ENCODE data around the gene CERS1. TPM values are rescaled to one million over a fixed set of nuclear protein-coding genes. Genes with fewer than 3 reads are reported as not detected.

The CERS1 gene
- total RNA-seq, 1 experiment from 2014 or later, result 2.7 TPM

- no TSS peak for BruUV-seq (replicated peaks)
- H3K4me2 ChIP-seq, result no peak overlapping the region
- peaks cover 100% of the 10 kb centered on the region for H4K20me1 ChIP-seq (ENCODE audit: insufficient read depth)
- H3K4me3 ChIP-seq, result no peak overlapping the region
- H3K4me1 ChIP-seq (replicated peaks; ENCODE audit: insufficient read depth), result no peaks in the 10 kb centered on the region
- intact Hi-C loops (cut with micrococcal nuclease; ENCODE audit: unreplicated experiment), result loop anchor here (10.0 kb wide), 1 partner anchor 379 kb away; no protein-coding TSS in a partner anchor
- H3F3A ChIP-seq (ENCODE audit: insufficient read depth, low read depth), result peaks cover 46% of the 10 kb centered on the region; the same call in 1 of the 2 replicates
- no peak overlapping the region for H2AFZ ChIP-seq
- no peak for DNase-seq
- TF ChIP-seq CTCF (conservative IDR thresholded peaks at IDR 0.05) (no peak), EZH2 (IDR thresholded peaks at IDR 0.05; ENCODE audit: low read depth) (no peak)
- no peaks in the 10 kb centered on the region for H3K9me3 ChIP-seq (ENCODE audit: insufficient read depth, low read depth)
- CTCF ChIA-PET, result interaction anchor here (0.6 to 0.7 kb wide), 2 partner anchors 234 to 334 kb away, joined by 9 to 13 read pairs; no protein-coding TSS in a partner anchor
- peaks cover 15% of the 10 kb centered on the region; the same call in 1 of the 2 replicates for H3K36me3 ChIP-seq (ENCODE audit: low read depth)
- no peak overlapping the region for H3K27ac ChIP-seq
- peaks cover 100% of the 10 kb centered on the region for H3K79me2 ChIP-seq (ENCODE audit: low read depth)
- no peaks in the 10 kb centered on the region for H3K27me3 ChIP-seq (ENCODE audit: insufficient read depth, low read depth)
- H3K9me2 ChIP-seq (ENCODE audit: insufficient read depth), result no peaks in the 10 kb centered on the region
- POLR2A ChIA-PET (ENCODE audit: unreplicated experiment), result no interaction called here
These were observed 52.0 kb downstream of the CERS1 start for GRCh38 chr19:18843960-18844359.

GRCh38 chr19:18842166-18842565, 53.8 kb downstream of the CERS1 start:
- TF ChIP-seq CTCF (conservative IDR thresholded peaks at IDR 0.05) (no peak), EZH2 (IDR thresholded peaks at IDR 0.05; ENCODE audit: low read depth) (no peak)
- POLR2A ChIA-PET (ENCODE audit: unreplicated experiment), result interaction anchor here (0.7 kb wide), 1 partner anchor 560 kb away, joined by 4 read pairs; no protein-coding TSS in a partner anchor
- H3K27me3 ChIP-seq (ENCODE audit: insufficient read depth, low read depth), result no peaks in the 10 kb centered on the region
- CTCF ChIA-PET, result no interaction called here
- BruUV-seq (replicated peaks), result no TSS peak
- no peaks in the 10 kb centered on the region for H3K9me2 ChIP-seq (ENCODE audit: insufficient read depth)
- H3K4me2 ChIP-seq, result no peak overlapping the region
- peaks cover 100% of the 10 kb centered on the region for H3K79me2 ChIP-seq (ENCODE audit: low read depth)
- H2AFZ ChIP-seq, result no peak overlapping the region
- H3K4me1 ChIP-seq (replicated peaks; ENCODE audit: insufficient read depth), result no peaks in the 10 kb centered on the region
- H4K20me1 ChIP-seq (ENCODE audit: insufficient read depth), result peaks cover 100% of the 10 kb centered on the region
- H3K9me3 ChIP-seq (ENCODE audit: insufficient read depth, low read depth), result no peaks in the 10 kb centered on the region
- no peak overlapping the region for H3K27ac ChIP-seq
- peaks cover 8% of the 10 kb centered on the region for H3K36me3 ChIP-seq (ENCODE audit: low read depth)
- peaks cover 40% of the 10 kb centered on the region; the same call in 1 of the 2 replicates for H3F3A ChIP-seq (ENCODE audit: insufficient read depth, low read depth)
- DNase-seq, result no peak
- intact Hi-C loops (cut with micrococcal nuclease; ENCODE audit: unreplicated experiment), result loop anchor here (10.0 kb wide), 1 partner anchor 377 kb away; no protein-coding TSS in a partner anchor
- H3K4me3 ChIP-seq, result no peak overlapping the region

- Histone ChIP-seq H3K36me3 (ENCODE audit: low read depth) (peaks cover 13% of the 10 kb centered on the region), H3K4me3 (no peak overlapping the region), H4K20me1 (ENCODE audit: insufficient read depth) (peaks cover 100% of the 10 kb centered on the region), H3K79me2 (ENCODE audit: low read depth) (peaks cover 100% of the 10 kb centered on the region), H3K4me1 (replicated peaks; ENCODE audit: insufficient read depth) (no peaks in the 10 kb centered on the region), H3F3A (ENCODE audit: insufficient read depth, low read depth) (peaks cover 33% of the 10 kb centered on the region; the same call in 1 of the 2 replicates), H3K9me3 (ENCODE audit: insufficient read depth, low read depth) (no peaks in the 10 kb centered on the region), H3K9me2 (ENCODE audit: insufficient read depth) (no peaks in the 10 kb centered on the region), H3K4me2 (no peak overlapping the region), H3K27me3 (ENCODE audit: insufficient read depth, low read depth) (no peaks in the 10 kb centered on the region), H2AFZ (no peak overlapping the region), H3K27ac (no peak overlapping the region)
- BruUV-seq (replicated peaks), result no TSS peak
- no peak for TF ChIP-seq EZH2 (IDR thresholded peaks at IDR 0.05; ENCODE audit: low read depth)
- no peak for TF ChIP-seq CTCF (conservative IDR thresholded peaks at IDR 0.05)
- no peak for DNase-seq
- POLR2A ChIA-PET (ENCODE audit: unreplicated experiment), result interaction anchor here (0.7 kb wide), 1 partner anchor 560 kb away, joined by 4 read pairs; no protein-coding TSS in a partner anchor
- intact Hi-C loops (cut with micrococcal nuclease; ENCODE audit: unreplicated experiment), result loop anchor here (10.0 kb wide), 1 partner anchor 377 kb away; no protein-coding TSS in a partner anchor
- CTCF ChIA-PET, result no interaction called here
These were observed 54.6 kb downstream of the CERS1 start for GRCh38 chr19:18841400-18841799.

All from PC-9 (cell line).